HG03045 (cell line): ENCODE measurements around the gene TBL1XR1.

Experiments
- ATAC-seq: cut with Tn5 transposase; IDR thresholded peaks from one replicate; pipeline ENCODE4 v1.9.1; 2021; ENCODE audit warnings: mild to moderate bottlenecking, moderate library complexity; ENCODE audit not compliant: unreplicated experiment

TBL1XR1 gene

GRCh38 chr3:177197041-177197726, at the start of gene TBL1XR1:
Gene TBL1XR1 (minus strand): TSS chr3:177197482. CDS start chr3:177064977, 132,505 bp downstream.
- ATAC-seq, result peak; percentile 55

GRCh38 chr3:177245250-177245649, 48.0 kb upstream of the TBL1XR1 start:
- ATAC-seq, result no peak

GRCh38 chr3:177244606-177245005, 47.3 kb upstream of the TBL1XR1 start:
- no peak for ATAC-seq

DNA sequence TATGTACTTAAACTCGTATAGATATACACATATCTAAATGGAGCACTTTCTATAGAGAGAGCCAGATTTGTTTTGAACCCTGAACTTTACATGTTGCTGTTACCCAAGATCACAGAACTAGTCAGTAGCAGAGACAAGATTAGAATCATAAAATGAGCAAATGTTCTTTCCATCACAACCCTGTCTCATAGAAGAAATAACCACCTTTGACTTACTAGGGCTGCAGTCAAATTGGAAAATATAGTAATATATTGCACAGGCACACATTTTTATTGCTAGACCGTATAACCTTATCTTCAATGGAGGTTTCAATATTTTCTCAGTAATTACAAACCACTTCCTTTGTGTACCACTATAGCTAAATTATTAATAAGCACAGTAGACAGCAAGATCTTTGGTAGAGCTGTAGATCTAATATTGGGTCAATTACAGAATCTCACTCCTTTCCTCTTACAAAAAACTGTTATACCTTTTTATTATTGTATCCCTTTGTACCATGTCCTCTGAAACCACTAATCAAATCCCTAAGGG, 41.5 kb upstream of the TBL1XR1 start:
- ATAC-seq, result no peak

- no peak for ATAC-seq
Measured at GRCh38 chr3:177237206-177237605, 39.9 kb upstream of the TBL1XR1 start.

DNA sequence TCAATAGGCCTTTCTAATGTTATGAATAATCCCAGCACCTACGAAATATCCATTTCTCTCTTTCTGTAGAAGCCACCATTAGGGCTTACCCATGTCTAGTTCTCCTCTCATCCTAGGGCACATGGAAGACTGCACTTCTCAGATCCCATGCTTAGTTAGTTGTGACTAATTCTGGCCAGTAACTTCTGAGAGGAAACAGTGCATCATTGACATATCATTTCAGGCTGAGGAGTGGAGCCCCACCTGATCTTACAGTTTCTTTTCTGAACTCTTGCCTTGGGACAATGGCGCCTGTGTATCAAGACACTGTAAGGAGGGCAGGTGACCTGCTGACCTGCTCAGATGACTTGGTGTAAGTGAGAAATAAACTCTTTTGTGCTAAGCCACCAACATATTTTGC, 39.4 kb upstream of the TBL1XR1 start:
- ATAC-seq, result no peak

DNA sequence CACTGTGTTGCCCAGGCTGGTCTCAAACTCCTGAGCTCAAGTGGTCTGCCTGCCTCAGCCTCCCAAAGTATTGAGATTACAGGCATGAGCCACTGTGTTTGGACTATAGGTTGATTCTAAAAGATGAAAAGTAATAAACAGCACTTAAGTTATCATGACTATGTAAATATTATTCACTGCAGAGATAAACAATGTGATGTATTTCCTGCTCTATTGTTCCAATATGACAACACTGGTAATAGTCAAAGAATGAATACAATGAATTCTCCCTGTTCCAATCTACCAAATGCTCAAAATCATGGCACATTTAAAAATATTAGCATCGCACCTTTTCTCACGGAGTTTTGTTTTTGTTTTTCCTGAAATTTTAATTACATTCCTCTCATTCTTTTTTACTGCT, 36.8 kb upstream of the TBL1XR1 start:
- ATAC-seq, result no peak

DNA sequence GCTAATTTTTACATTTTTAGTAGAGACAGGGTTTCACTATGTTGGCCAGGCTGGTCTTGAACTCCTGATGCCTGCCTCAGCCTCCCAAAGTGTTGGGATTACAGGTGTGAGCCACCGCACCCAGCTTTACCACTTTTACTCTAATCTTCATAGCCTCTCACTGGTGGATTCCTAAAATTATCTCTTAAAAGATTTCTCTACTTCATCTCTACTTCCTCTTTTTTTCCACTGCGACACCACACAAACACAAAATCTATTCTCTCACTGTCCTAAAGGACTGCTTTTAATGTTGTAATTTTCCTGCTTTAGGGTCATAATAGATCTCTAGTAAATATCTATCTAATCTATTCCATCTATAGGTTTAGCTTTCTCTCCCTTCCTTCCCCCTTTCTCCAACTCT, 34.0 kb upstream of the TBL1XR1 start:
- ATAC-seq, result no peak

DNA sequence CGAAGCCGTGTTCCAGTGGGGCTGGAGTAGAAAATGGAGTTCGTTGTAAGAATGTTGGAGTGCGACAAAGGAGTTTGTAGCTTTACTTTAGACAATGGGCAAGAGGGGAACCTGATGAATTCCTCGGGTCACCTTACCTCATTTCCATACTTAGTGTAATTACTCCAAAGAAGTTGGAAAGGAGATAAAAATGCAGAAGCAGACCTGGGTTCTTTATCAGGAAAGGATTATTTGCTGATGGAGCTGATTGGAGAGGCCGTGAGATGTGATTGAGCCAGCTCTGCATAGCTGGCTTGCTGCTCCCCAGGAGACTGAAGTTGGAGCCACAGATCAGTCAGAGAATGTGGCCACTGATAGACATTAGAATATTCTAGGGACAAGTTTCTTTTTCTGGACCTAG, 33.4 kb upstream of the TBL1XR1 start:
- ATAC-seq, result no peak

- ATAC-seq, result no peak
Measured at GRCh38 chr3:177229791-177230190, 32.5 kb upstream of the TBL1XR1 start.

DNA sequence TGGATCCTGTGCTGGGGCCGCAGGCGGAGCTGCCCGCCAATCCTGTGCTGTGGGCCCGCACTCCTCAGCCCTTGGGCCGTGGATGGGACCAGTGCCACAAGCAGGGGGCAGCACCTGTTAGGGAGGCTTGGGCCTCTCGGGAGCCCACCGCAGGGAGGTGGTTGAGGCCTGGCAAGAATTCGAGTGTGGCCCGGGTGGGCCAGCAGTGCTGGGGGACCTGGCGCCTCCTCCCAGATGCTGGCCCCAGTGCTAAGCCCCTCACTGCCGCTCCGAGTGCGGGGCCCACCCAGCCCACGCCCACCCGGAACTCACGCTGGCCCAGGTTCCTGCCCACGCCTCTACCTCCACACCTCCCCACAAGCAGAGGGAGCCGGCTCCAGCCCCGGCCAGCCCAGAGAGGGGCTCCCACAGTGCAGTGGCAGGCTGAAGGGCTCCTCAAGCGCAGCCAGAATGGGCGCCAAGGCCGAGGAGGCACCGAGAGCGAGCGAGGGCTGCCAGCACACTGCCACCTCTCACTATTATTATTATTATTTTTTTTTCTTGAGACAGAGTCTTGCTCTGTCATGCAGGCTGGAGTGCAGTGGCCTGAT, 31.4 kb upstream of the TBL1XR1 start:
- no peak for ATAC-seq

- ATAC-seq, result no peak
Measured at GRCh38 chr3:177224414-177224813, 27.1 kb upstream of the TBL1XR1 start.

GRCh38 chr3:177221744-177222143, 24.5 kb upstream of the TBL1XR1 start:
- no peak for ATAC-seq

DNA sequence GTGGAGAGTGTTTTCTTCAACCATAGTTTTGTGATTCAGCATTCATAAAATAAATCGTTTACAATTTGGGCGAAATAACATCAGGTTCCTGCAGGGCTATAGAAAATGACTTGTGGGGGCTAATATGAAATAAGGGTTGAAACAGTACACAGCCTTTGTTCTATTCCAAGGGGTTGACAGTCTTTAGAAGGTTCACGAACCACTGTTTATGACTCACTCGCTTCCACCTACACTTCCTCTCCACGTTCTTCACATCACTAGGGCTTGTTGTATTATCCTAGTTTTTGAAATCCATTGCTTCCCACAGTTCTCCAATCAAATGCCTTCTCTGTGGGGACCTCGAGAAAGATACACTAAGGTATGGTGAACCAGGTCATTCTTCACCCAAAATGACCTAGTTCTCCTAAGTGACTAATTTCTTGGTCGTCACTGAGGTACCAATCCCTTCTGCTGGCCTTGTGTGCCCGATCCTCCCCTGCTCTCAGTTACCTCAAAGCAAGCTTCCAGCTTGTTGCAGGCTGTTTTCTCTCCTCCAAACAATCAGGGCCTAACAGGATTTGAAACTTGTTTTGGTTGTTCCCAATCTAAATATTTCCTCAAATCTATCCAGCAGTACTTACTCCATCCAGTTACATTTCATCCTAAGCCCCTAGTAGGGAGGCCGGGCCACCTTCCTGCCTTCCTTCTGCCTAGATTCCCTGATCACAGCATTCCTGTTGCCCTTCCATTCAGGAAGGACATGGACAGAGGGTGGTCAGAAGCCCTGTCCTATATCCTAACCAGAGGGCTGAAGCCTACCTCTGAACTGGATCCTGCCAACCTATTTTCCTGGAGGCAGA, 23.1 kb upstream of the TBL1XR1 start:
- no peak for ATAC-seq

DNA sequence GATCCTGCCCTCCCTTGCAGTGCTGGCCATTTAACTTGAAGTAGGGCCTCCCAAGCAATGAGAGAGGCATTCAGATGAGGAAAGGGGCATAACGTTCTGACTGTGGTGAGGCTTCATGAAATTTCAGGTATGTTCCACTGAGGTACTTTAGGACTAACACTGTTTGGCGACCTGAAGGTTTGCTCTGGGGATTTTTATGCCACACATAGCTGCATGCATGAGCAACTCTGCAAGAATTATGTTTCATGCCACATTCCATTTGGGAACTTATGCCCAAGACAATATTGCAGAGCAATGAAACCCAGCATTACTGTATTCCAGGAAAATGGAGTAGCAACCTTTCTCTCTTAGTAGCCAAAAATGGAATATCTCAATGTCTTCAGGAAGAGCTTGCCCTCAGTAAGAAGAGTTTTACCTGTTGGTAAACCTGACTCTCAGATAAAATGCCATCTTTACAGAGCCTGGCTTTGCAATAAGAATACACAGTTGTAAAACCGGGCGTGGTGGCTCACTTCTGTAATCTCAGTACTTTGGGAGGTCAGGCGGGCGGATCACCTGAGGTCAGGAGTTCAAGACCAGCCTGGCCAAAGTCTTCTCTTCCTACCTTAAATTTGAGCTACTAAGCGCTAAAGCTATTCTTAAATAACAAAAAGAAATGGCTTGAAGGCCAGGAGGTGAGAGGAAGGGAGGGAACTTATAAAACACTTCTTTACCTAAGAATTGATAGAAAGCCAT, 16.7 kb upstream of the TBL1XR1 start:
- no peak for ATAC-seq

DNA sequence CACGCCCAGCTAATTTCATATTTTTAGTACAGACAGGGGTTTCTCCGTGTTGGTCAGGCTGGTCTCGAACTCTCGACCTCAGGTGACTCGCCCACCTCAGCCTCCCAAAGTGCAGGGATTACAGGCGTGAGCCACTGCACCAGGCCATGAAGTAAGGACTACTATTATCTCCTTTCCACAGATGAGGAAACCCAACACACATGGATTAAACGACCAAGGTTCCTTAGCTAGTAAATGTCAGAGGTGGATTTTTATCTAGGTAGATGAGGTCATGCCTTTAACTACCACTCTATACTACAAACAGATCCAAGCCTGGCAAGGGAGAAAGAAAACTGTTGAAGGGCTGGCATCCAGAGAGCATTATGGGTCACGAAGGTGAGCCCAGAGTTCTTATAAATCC, 15.5 kb upstream of the TBL1XR1 start:
- ATAC-seq, result no peak

GRCh38 chr3:177212278-177212610, 15.0 kb upstream of the TBL1XR1 start:
- ATAC-seq, result no peak

DNA sequence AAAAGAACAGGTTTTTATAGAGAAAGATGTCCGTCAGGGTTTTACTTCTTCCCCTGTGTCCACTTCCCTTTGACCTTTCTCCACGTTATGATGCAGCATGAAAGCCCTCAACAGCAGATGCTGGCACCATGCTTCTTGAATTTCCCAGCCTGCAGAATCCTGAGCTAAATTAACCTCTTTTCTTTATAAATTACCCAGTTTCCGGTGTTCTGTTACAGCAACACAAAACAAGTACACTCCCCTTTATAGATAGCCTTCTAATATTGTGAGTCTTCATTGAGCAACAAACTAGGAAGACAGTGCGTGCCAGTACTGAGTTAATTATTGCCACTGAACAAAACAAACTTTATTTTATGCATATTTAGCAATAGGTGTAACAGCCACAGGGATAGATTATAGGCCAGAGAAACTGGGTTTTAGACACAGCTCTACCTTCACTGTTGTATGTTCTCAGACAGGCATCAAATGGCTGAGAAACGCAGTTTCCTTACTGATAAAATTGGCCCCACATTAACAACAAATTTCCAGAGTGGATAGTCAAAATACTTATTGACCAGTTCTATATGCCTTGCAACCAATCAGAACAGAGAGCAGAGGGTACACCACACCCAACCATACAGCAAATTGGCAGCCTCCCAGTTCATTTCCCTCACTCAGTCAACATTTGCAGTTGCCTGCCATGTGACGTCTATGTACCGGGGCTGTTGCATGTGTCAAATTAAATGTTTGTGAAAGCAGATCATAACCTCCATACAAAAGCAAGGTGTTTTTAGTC, 14.4 kb upstream of the TBL1XR1 start:
- ATAC-seq, result no peak

DNA sequence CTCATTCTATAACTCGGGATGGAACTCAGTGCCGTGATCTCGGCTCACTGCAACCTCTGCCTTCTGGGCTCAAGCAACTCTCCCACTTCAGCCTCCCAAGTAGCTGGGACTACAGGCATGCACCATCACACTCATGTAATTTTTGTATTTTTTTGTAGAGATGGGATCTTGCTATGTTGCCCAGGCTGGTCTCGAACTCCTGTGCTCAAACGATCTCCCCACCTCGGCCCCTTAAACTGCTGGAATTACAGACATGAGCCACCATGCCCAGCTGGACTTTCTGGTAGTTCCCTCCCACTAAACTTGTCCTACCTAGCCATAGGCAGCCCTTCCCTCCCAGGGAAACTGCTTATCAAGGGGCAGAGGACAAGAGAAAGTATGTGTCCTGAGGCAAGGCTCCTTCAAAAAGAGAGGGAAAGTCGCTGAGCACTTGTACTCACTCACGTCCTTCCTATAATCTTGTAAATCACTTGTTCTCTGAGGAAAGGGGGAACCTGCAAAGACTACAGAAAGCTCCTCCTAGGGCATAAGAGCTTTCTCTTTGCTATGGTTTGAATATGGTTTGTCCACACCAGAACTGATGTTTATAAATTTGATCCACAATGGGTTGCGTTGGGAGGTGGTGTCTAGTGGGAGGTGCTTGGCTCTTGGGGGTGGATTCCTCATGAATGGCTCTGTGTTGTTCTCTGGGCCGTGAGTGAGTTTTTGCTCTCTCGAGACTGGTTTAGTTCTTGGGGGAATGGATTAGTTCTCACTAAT, 13.6 kb upstream of the TBL1XR1 start:
- no peak for ATAC-seq

DNA sequence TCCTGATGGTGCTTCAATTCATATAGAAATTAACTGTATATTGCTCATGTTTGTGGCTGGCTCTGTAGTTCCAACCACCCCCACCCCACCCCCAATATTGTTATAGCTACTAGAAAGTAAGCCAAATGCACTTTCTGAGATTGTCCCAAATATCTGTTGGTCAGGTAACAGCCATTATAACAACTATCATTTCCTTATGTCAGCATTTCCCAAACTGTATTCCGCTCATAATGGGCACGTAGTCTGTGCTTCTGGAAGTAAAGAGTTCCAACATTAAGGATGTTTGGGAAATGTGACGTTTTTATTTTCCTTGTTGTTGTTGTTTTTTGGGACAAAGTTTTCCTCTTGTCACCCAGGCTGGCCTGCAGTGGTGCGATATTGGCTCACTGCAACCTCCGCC, 12.2 kb upstream of the TBL1XR1 start:
- no peak for ATAC-seq
